WTC11 (cell line): ENCODE measurements around the gene STUB1. TPM values are rescaled to one million over a fixed set of nuclear protein-coding genes. Genes with fewer than 3 reads are reported as not detected.
A peak's percentile ranks its signal among the peaks of the same experiment; 100 is the strongest.

Source experiments
- ATAC-seq: fragments of 200-7000 bp; cut with Tn5 transposase; 2 replicates; pipeline ENCODE4 v1.10.0; 2021; ENCODE audit warnings: mild to moderate bottlenecking, moderate library complexity
- CTCF ChIA-PET: fragments of 300-600 bp; sonication (Branson Sonifier 250); formaldehyde crosslinking; loops from one replicate; lab custom pipeline; 2021; ENCODE audit warnings: antibody characterized with exemption; lab: Charles Lee
- POLR2A ChIA-PET: fragments of 350-600 bp; sonication (Branson Sonifier 250); formaldehyde crosslinking; loops from one replicate; lab custom pipeline; 2021; ENCODE audit warnings: antibody characterized with exemption; lab: Charles Lee
- DNase-seq: peaks from one replicate; pipeline ENCODE4 v3.0.0; 2021; ENCODE audit warnings: low spot score
- H3K27ac Mint-ChIP-seq: 2 replicates; pipeline ENCODE4 v1.8.0; 2021; ENCODE audit warnings: mixed read lengths
- H3K27me3 Mint-ChIP-seq: 2 replicates; pipeline ENCODE4 v1.8.0; 2021; ENCODE audit warnings: low read depth, mild to moderate bottlenecking, moderate library complexity, mixed read lengths
- H3K36me3 Mint-ChIP-seq: 2 replicates; pipeline ENCODE4 v1.8.0; 2021; ENCODE audit warnings: mixed read lengths
- H3K4me1 Mint-ChIP-seq: 2 replicates; pipeline ENCODE4 v1.8.0; 2022; ENCODE audit warnings: mixed read lengths
- H3K4me3 Mint-ChIP-seq: 2 replicates; pipeline ENCODE4 v1.8.0; 2021; ENCODE audit warnings: mild to moderate bottlenecking, moderate library complexity, mixed read lengths
- H3K9me3 Mint-ChIP-seq: 2 replicates; pipeline ENCODE4 v1.8.0; 2021; ENCODE audit warnings: mixed read lengths
- ATF1 ChIP-seq: sonication (generic); formaldehyde crosslinking; IDR thresholded peaks from 2 replicates; pipeline ENCODE4 v1.8.1; 2023; ENCODE audit warnings: mild to moderate bottlenecking, moderate library complexity, missing genetic modification reagents
- CBFB ChIP-seq: sonication (generic); formaldehyde crosslinking; IDR thresholded peaks from 2 replicates; pipeline ENCODE4 v1.8.1; 2022; ENCODE audit warnings: mild to moderate bottlenecking, low read depth, missing genetic modification reagents
- ERG ChIP-seq: fragments of 250-450 bp; sonication (Bioruptor Pico); IDR thresholded peaks from 2 replicates; pipeline ENCODE4 v1.8.0; 2021; ENCODE audit warnings: mild to moderate bottlenecking
- GRHL2 ChIP-seq: fragments of 250-450 bp; sonication (Bioruptor Pico); IDR thresholded peaks from 2 replicates; pipeline ENCODE4 v1.8.0; 2022; ENCODE audit warnings: mild to moderate bottlenecking, moderate library complexity; ENCODE audit not compliant: insufficient replicate concordance, severe bottlenecking
- MXD4 ChIP-seq: fragments of 250-450 bp; sonication (Bioruptor Pico); IDR thresholded peaks from 2 replicates; pipeline ENCODE4 v1.8.0; 2021; ENCODE audit warnings: mild to moderate bottlenecking, moderate library complexity, borderline replicate concordance
- PRDM15 ChIP-seq: sonication (generic); formaldehyde crosslinking; IDR thresholded peaks from 2 replicates; pipeline ENCODE4 v1.8.0; 2022; ENCODE audit warnings: missing genetic modification reagents
- RELA ChIP-seq: sonication (generic); formaldehyde crosslinking; IDR thresholded peaks from 2 replicates; pipeline ENCODE4 v1.8.1; 2022; ENCODE audit warnings: missing genetic modification reagents, mild to moderate bottlenecking, borderline replicate concordance
- SMAD4 ChIP-seq: sonication (generic); formaldehyde crosslinking; IDR thresholded peaks from 2 replicates; pipeline ENCODE4 v1.8.0; 2022; ENCODE audit warnings: mild to moderate bottlenecking, missing genetic modification reagents
- SOX15 ChIP-seq: fragments of 250-450 bp; sonication (Bioruptor Pico); IDR thresholded peaks from 2 replicates; pipeline ENCODE4 v1.9.0; 2021; ENCODE audit warnings: mild to moderate bottlenecking
- STAT6 ChIP-seq: sonication (generic); formaldehyde crosslinking; conservative IDR thresholded peaks from 2 replicates; pipeline ENCODE4 v1.8.1; 2023; ENCODE audit warnings: mild to moderate bottlenecking, low read depth, missing genetic modification reagents, moderate library complexity
- ZNF219 ChIP-seq: sonication (generic); formaldehyde crosslinking; IDR thresholded peaks from 2 replicates; pipeline ENCODE4 v1.8.0; 2023; ENCODE audit warnings: missing genetic modification reagents, mild to moderate bottlenecking, borderline replicate concordance
- ZNF281 ChIP-seq: sonication (generic); formaldehyde crosslinking; IDR thresholded peaks from 2 replicates; pipeline ENCODE4 v1.8.0; 2023; ENCODE audit warnings: mild to moderate bottlenecking, missing genetic modification reagents
- ZNF317 ChIP-seq: sonication (generic); formaldehyde crosslinking; IDR thresholded peaks from 2 replicates; pipeline ENCODE4 v1.8.1; 2023; ENCODE audit warnings: low read depth, mild to moderate bottlenecking, moderate library complexity, missing genetic modification reagents, borderline replicate concordance
- ZNF671 ChIP-seq: fragments of 250-450 bp; sonication (Bioruptor Pico); IDR thresholded peaks from 2 replicates; pipeline ENCODE4 v1.8.0; 2021; ENCODE audit warnings: mild to moderate bottlenecking
- total RNA-seq: library from RNA; stranded (reverse); gene quantifications from 3 replicates; pipeline ENCODE4 v1.2.3, GENCODE V29; 2021
- TF ChIP-seq, protein P1 (sequence below): sonication (generic); formaldehyde crosslinking; conservative IDR thresholded peaks from 2 replicates; pipeline ENCODE4 v1.8.1; 2022; ENCODE audit warnings: mild to moderate bottlenecking, missing genetic modification reagents
- TF ChIP-seq, protein P2 (sequence below): sonication (generic); formaldehyde crosslinking; IDR thresholded peaks from 2 replicates; pipeline ENCODE4 v1.8.1; 2022; ENCODE audit warnings: mild to moderate bottlenecking, moderate library complexity, missing genetic modification reagents
- TF ChIP-seq, protein P3 (sequence below): sonication (generic); formaldehyde crosslinking; IDR thresholded peaks from 2 replicates; pipeline ENCODE4 v1.8.1; 2023; ENCODE audit warnings: mild to moderate bottlenecking, missing genetic modification reagents, borderline replicate concordance

STUB1 gene
- total RNA-seq, 1 experiment from 2014 or later = 88.2 TPM

GRCh38 chr16:695355-696089 lies 15.3 kb downstream of the STUB1 start (continued):
- no peak for TF ChIP-seq SOX15 (CRISPR knock-in tag)
- peak; percentile 56; the same call in 1 of the 2 replicates for TF ChIP-seq PRDM15
- TF ChIP-seq, all 79 proteins: peak for 24

DNA sequence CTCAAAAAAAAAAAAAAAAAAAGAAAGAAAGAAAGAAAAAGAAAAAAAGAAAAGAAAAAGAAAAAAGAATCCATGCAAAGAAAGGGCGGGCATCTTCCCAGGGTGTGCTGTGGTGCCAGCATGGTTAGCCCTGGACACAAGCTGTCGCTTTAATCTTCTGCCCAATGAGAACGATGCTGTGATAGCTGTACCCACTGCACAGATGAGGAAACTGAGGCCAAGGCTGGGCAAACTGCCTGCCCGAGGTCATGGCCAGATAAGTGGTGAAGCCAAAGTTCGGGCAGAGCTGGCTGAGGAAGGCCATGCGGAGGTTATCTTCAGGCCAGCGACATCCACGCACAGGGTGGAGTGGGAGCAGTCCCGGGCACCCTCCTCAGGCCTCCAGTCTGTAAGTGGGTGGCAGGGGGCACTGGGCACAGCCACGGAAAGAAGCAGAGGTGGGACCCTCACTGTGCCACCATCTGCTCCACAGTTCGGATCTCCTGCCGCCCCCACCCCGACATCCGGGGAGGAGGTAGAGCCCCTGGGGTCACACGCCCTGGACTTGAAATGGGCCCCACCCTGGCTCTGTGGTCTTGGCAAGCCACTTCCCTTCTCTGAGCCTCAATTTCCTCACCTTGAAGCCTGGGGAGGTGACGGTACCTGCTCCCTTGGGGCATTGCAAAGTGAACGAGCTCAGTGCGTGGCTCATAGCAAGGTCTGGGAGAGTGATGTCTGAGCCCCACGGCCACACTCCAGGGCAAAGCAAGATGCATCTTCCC lies 18.9 kb downstream of the STUB1 start:
- Mint-ChIP-seq H3K4me1 (peaks cover 4% of the 10 kb centered on the region; the same call in 1 of the 2 replicates), H3K27ac (no peak overlapping the region), H3K4me3 (no peak overlapping the region), H3K27me3 (peaks cover 85% of the 10 kb centered on the region), H3K9me3 (no peaks in the 10 kb centered on the region), H3K36me3 (no peaks in the 10 kb centered on the region)
- ATAC-seq (no peak), DNase-seq (no peak)
- ChIA-PET POLR2A (no interaction called here), CTCF (no interaction called here)
- no peak for TF ChIP-seq ZNF219 (CRISPR knock-in tag)
- no peak for TF ChIP-seq ZNF317
- TF ChIP-seq, protein P1, sequence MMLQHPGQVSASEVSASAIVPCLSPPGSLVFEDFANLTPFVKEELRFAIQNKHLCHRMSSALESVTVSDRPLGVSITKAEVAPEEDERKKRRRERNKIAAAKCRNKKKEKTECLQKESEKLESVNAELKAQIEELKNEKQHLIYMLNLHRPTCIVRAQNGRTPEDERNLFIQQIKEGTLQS (CRISPR knock-in tag) = no peak
- no peak for TF ChIP-seq ZNF281 (CRISPR knock-in tag)
- no peak for TF ChIP-seq ERG
- TF ChIP-seq CBFB (CRISPR knock-in tag) = no peak
- TF ChIP-seq STAT6 (CRISPR knock-in tag) = no peak
- TF ChIP-seq, protein P2, sequence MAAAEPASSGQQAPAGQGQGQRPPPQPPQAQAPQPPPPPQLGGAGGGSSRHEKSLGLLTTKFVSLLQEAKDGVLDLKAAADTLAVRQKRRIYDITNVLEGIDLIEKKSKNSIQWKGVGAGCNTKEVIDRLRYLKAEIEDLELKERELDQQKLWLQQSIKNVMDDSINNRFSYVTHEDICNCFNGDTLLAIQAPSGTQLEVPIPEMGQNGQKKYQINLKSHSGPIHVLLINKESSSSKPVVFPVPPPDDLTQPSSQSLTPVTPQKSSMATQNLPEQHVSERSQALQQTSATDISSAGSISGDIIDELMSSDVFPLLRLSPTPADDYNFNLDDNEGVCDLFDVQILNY (CRISPR knock-in tag) = no peak
- TF ChIP-seq GRHL2 = no peak
- no peak for TF ChIP-seq ZNF671 (CRISPR knock-in tag)
- TF ChIP-seq, protein P3, sequence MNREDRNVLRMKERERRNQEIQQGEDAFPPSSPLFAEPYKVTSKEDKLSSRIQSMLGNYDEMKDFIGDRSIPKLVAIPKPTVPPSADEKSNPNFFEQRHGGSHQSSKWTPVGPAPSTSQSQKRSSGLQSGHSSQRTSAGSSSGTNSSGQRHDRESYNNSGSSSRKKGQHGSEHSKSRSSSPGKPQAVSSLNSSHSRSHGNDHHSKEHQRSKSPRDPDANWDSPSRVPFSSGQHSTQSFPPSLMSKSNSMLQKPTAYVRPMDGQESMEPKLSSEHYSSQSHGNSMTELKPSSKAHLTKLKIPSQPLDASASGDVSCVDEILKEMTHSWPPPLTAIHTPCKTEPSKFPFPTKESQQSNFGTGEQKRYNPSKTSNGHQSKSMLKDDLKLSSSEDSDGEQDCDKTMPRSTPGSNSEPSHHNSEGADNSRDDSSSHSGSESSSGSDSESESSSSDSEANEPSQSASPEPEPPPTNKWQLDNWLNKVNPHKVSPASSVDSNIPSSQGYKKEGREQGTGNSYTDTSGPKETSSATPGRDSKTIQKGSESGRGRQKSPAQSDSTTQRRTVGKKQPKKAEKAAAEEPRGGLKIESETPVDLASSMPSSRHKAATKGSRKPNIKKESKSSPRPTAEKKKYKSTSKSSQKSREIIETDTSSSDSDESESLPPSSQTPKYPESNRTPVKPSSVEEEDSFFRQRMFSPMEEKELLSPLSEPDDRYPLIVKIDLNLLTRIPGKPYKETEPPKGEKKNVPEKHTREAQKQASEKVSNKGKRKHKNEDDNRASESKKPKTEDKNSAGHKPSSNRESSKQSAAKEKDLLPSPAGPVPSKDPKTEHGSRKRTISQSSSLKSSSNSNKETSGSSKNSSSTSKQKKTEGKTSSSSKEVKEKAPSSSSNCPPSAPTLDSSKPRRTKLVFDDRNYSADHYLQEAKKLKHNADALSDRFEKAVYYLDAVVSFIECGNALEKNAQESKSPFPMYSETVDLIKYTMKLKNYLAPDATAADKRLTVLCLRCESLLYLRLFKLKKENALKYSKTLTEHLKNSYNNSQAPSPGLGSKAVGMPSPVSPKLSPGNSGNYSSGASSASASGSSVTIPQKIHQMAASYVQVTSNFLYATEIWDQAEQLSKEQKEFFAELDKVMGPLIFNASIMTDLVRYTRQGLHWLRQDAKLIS (CRISPR knock-in tag) = no peak
- no peak for TF ChIP-seq SMAD4
- TF ChIP-seq ATF1 (CRISPR knock-in tag) = no peak
- TF ChIP-seq MXD4 (CRISPR knock-in tag) = no peak
- no peak for TF ChIP-seq RELA (CRISPR knock-in tag)
